ENCODE results near the gene RILPL1.
"Not testable (repeated sequence)": the region's sequence is repeated elsewhere in the genome, so short reads cannot be mapped to it uniquely, and the experiment has no call there.

The RILPL1 gene

GRCh38 chr12:123457980-123458779, 75.3 kb downstream of the RILPL1 start, which contains the start of gene SNRNP35:
SNRNP35 (plus strand) TSS chr12:123458139; CDS start chr12:123465541, 7,402 bp downstream.
- peak; percentile 78 to 80 for DNase-seq

GRCh38 chr12:123453165-123453564, 80.4 kb downstream of the RILPL1 start:
- no peak for DNase-seq

- DNase-seq: not testable (repeated sequence)
Observed at GRCh38 chr12:123452276-123452550, 81.3 kb downstream of the RILPL1 start.

- no peak for DNase-seq
Observed at GRCh38 chr12:123450636-123451035, 82.9 kb downstream of the RILPL1 start.

GRCh38 chr12:123449856-123450255, 83.7 kb downstream of the RILPL1 start:
- no peak for DNase-seq

GRCh38 chr12:123449249-123449733, 84.2 kb downstream of the RILPL1 start:
- DNase-seq: peak; percentile 74 to 87

- DNase-seq: no peak
Observed at GRCh38 chr12:123446333-123446713, 87.2 kb downstream of the RILPL1 start.

GRCh38 chr12:123445388-123446332, 87.9 kb downstream of the RILPL1 start:
- no peak for DNase-seq

- DNase-seq: peak; percentile 84 to 85
Observed at GRCh38 chr12:123444092-123445026, 89.2 kb downstream of the RILPL1 start.

GRCh38 chr12:123442774-123443173, 90.7 kb downstream of the RILPL1 start:
- peak in 1 of 2 donors; percentile 39 for DNase-seq

- no peak for DNase-seq
Observed at GRCh38 chr12:123441523-123442164, 91.9 kb downstream of the RILPL1 start.

GRCh38 chr12:123436017-123436964, 97.2 kb downstream of the RILPL1 start, which contains the start of gene RILPL2:
RILPL2 (minus strand) TSS chr12:123436684; CDS start chr12:123436420, 264 bp downstream.
- DNase-seq: peak; percentile 97 to 98

GRCh38 chr12:123435636-123436016, 97.9 kb downstream of the RILPL1 start:
- no peak for DNase-seq

- DNase-seq: no peak
Observed at GRCh38 chr12:123433615-123434014, 99.9 kb downstream of the RILPL1 start.

- peak; percentile 95 to 97 for DNase-seq
Observed at GRCh38 chr12:123431951-123432817, 101.3 kb downstream of the RILPL1 start.

GRCh38 chr12:123429101-123429500, 104.4 kb downstream of the RILPL1 start:
- not testable (repeated sequence) for DNase-seq

- DNase-seq: no peak
Observed at GRCh38 chr12:123428591-123428990, 104.9 kb downstream of the RILPL1 start.

GRCh38 chr12:123427036-123427769, 106.3 kb downstream of the RILPL1 start:
- DNase-seq: no peak

GRCh38 chr12:123421314-123421713, 112.2 kb downstream of the RILPL1 start:
- no peak for DNase-seq

Measured in inflammatory macrophage treated with lipopolysaccharide for 1 hour (primary cell).